Bronchial epithelial cell (primary cell): ENCODE results near the gene SLC2A4RG. TPM values are rescaled to one million over a fixed set of nuclear protein-coding genes. Genes with fewer than 3 reads are reported as not detected.

Experiments used
- DNase-seq: peaks from one replicate; pipeline ENCODE4 v3.0.0-alpha.2; 2010; ENCODE audit warnings: low read depth
- FAIRE-seq: peaks from 2 replicates; lab custom pipeline; 2011; peaks lifted over from hg19 to GRCh38; lab: Jason Lieb, UNC
- H3K27me3 ChIP-seq: 2 replicates; pipeline ENCODE4 v1.5.1; 2011; ENCODE audit warnings: low read length; ENCODE audit not compliant: control insufficient read depth, insufficient read depth
- H3K36me3 ChIP-seq: 2 replicates; pipeline ENCODE4 v1.5.1; 2011; ENCODE audit warnings: low read length; ENCODE audit not compliant: control insufficient read depth, insufficient read depth
- H3K4me3 ChIP-seq: 2 replicates; pipeline ENCODE4 v1.5.1; 2011; ENCODE audit warnings: mild to moderate bottlenecking, low read depth, low read length, control low read depth
- CTCF ChIP-seq: IDR thresholded peaks from 2 replicates; pipeline ENCODE4 v1.5.1; 2011; ENCODE audit warnings: mild to moderate bottlenecking, moderate library complexity, low read length, control low read depth, inconsistent platforms; ENCODE audit not compliant: insufficient read depth, severe bottlenecking
- total RNA-seq: library from RNA; depleted of rRNA; stranded (reverse); fragments of >200 nt; gene quantifications from 2 replicates; pipeline ENCODE4 v1.2.1, GENCODE V29; 2014

SLC2A4RG gene
- total RNA-seq, 1 donor from 2014 or later, result 14.0 TPM

DNA sequence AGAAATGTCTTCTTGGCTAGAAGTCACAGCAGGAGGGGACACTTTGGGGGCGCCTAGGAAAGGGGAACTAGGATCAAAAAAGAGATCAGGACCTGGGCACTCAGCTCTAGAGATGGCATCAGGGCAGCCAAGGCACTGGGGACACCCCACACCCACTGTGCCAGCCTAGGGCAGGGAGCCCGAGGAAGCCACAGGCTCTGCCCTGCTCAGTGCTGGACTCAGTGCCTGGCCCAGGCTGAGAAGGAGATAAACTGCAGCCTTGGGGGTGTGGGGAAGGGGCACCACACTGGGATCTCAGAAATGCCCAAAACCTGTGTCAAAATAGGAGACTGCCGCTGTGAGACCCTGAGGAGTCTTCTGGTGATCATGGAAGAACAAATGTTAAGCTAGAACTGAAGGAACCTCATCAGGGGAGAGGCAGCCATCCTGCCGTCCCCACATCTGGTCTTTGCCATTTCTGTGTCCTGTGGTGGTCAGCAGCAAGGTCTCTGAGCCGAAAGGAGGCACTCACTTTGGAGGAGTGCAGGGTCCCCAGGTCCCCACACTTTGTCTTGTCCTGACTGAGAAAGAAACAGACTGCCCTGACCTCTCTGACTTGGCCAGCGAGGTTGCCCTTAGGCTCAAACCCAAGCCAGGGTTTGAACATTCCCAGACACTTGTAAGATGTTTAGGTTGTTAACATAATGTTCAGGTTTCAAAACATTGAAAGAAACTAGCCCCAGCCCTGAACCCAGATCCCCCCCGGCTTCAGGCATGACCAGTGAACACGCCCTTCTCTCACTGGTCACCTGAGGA is 34.1 kb upstream of the SLC2A4RG start:
- Histone ChIP-seq H3K4me3 (no peak overlapping the region), H3K27me3 (no peaks in the 10 kb centered on the region), H3K36me3 (peaks cover 24% of the 10 kb centered on the region)
- FAIRE-seq, result no peak
- DNase-seq, result no peak
- TF ChIP-seq CTCF, result no peak

- Histone ChIP-seq H3K27me3 (no peaks in the 10 kb centered on the region), H3K4me3 (no peak overlapping the region), H3K36me3 (peaks cover 26% of the 10 kb centered on the region)
- TF ChIP-seq CTCF, result no peak
- no peak for FAIRE-seq
- no peak for DNase-seq
Measured at GRCh38 chr20:63706027-63706695, 33.4 kb upstream of the SLC2A4RG start.

GRCh38 chr20:63706852-63707557 is 32.6 kb upstream of the SLC2A4RG start:
- DNase-seq (peak; percentile 55), FAIRE-seq (no peak)
- H3K36me3 ChIP-seq, result peaks cover 29% of the 10 kb centered on the region

GRCh38 chr20:63707558-63708300 is 31.8 kb upstream of the SLC2A4RG start, which contains the start of the genes ARFRP1 and ZGPAT:
TSS of gene ARFRP1 (minus strand) at chr20:63707976. CDS start at chr20:63707091, 885 bp downstream.
TSS of gene ZGPAT (plus strand) at chr20:63708039. CDS start at chr20:63708581, 542 bp downstream.
- no peak for TF ChIP-seq CTCF
- Histone ChIP-seq H3K4me3 (peak within 1 kb of the TSS; percentile 77), H3K27me3 (no peaks in the 10 kb centered on the region), H3K36me3 (peaks cover 32% of the 10 kb centered on the region)
- DNase-seq (peak; percentile 44), FAIRE-seq (no peak)

More at GRCh38 chr20:63706852-63707557, 32.6 kb upstream of the SLC2A4RG start:
- peak overlapping the region; percentile 77 for H3K4me3 ChIP-seq
- H3K27me3 ChIP-seq, result no peaks in the 10 kb centered on the region
- peak; percentile 80 for TF ChIP-seq CTCF

DNA sequence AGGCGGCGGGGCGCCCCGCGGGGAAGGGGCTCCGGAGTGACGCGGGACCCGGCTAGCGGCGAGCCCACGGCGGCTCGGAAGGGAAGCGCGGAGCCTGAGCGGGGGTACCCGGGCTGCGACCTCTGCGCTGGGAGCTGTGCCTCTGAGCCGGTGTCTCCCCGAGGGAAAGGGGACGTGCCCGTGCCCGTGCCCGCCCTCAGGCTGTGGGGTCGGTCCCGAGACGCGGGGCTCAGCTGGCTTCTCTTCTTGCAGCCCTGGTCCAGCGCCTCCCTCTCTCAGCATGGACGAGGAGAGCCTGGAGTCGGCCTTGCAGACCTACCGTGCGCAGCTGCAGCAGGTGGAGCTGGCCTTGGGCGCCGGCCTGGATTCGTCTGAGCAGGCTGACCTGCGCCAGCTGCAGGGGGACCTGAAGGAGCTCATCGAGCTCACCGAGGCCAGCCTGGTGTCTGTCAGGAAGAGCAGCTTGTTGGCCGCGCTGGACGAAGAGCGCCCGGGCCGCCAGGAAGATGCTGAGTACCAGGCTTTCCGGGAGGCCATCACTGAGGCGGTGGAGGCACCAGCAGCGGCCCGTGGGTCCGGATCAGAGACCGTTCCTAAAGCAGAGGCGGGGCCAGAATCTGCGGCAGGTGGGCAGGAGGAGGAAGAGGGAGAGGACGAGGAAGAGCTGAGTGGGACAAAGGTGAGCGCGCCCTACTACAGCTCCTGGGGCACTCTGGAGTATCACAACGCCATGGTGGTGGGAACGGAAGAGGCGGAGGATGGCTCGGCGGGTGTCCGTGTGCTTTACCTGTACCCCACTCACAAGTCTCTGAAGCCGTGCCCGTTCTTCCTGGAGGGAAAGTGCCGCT is 31.1 kb upstream of the SLC2A4RG start:
- FAIRE-seq (no peak), DNase-seq (no peak)
- Histone ChIP-seq H3K4me3 (peak overlapping the region; percentile 77), H3K27me3 (no peaks in the 10 kb centered on the region), H3K36me3 (peaks cover 32% of the 10 kb centered on the region)
- no peak for TF ChIP-seq CTCF
